HFF-Myc (cell line): ENCODE results near the gene ITPK1.

Experiments used
- DNase-seq: peaks from one replicate; pipeline ENCODE4 v3.0.0-alpha.2; 2011; ENCODE audit warnings: low read depth; ENCODE audit errors: extremely low read depth
- H3K4me3 ChIP-seq: replicated peaks from 2 replicates; pipeline ENCODE4 v1.5.1; 2011; ENCODE audit warnings: low read depth, mild to moderate bottlenecking, control low read depth, low read length
- TF ChIP-seq, protein P1 (sequence below): IDR thresholded peaks from 2 replicates; pipeline ENCODE4 v1.5.1; 2012; ENCODE audit warnings: mild to moderate bottlenecking, low read depth, low read length, control low read depth; ENCODE audit errors: missing control alignments

ITPK1 gene

GRCh38 chr14:93128725-93129459 is 13.2 kb upstream of the ITPK1 start:
- TF ChIP-seq, protein P1, sequence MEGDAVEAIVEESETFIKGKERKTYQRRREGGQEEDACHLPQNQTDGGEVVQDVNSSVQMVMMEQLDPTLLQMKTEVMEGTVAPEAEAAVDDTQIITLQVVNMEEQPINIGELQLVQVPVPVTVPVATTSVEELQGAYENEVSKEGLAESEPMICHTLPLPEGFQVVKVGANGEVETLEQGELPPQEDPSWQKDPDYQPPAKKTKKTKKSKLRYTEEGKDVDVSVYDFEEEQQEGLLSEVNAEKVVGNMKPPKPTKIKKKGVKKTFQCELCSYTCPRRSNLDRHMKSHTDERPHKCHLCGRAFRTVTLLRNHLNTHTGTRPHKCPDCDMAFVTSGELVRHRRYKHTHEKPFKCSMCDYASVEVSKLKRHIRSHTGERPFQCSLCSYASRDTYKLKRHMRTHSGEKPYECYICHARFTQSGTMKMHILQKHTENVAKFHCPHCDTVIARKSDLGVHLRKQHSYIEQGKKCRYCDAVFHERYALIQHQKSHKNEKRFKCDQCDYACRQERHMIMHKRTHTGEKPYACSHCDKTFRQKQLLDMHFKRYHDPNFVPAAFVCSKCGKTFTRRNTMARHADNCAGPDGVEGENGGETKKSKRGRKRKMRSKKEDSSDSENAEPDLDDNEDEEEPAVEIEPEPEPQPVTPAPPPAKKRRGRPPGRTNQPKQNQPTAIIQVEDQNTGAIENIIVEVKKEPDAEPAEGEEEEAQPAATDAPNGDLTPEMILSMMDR = no peak
- DNase-seq = no peak
- no peak overlapping the region for H3K4me3 ChIP-seq

GRCh38 chr14:93126111-93126510 is 10.4 kb upstream of the ITPK1 start:
- no peak overlapping the region for H3K4me3 ChIP-seq
- DNase-seq = no peak
- TF ChIP-seq, protein P1 = no peak

GRCh38 chr14:93122826-93123225 is 7.1 kb upstream of the ITPK1 start:
- DNase-seq = no peak
- no peak overlapping the region for H3K4me3 ChIP-seq
- TF ChIP-seq, protein P1 = no peak

DNA sequence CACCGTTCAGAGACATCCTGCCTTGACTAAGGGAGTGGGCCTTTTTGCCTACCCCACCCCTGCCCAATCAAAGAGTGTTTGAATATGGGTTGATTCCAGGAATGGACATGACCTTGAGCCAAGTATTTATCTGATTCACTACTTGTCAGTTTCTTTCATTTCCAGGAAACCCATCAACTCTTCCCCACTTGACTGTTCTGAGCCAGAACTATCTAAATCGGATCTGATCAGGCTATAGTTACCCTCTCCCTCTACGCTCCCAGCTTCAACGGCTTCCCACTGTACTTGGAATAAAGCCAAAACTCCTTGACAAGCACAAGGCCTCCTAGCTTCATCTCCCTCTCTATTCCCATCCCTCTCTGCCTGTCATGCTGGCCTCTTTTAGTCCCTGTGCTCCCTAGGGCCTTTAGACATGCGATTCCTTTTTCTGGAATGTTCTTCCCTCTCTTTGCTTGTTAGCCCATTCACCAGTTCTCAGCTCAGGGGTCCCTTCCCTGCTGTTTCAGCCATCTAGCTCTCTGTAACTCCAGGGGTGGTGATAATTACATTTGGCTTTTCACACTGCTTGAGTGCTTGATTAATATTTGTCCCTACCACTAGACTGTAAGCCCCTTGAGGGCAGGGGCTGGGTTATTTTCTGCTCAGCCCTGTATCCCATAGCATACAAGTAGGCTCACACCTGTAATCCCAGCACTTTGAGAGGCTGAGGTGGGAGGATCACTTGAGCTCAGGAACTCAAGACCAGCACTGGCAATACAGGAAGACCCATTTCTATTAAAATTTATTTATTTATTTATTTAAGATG is 5.5 kb upstream of the ITPK1 start:
- TF ChIP-seq, protein P1 = no peak
- no peak for DNase-seq
- no peak overlapping the region for H3K4me3 ChIP-seq

DNA sequence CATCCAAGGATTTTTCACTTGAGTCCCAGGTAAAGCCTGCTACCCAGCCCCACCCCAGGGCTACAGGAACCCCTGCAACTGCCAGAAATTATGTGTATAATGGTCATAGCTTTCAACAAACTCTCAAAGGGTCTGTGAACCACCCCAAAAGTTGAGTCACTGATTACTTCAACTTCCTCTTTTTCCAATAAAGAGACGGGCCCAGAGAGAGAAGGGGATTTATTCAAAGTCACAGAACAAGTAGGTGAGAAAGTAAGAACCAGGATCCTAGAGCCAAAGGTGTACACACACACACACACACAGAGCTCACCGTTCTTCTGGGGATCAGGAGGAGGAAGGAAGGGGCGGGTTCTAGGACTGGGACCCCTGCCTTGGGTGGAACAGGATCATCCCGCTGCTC is 4.8 kb upstream of the ITPK1 start:
- DNase-seq = no peak
- no peak overlapping the region for H3K4me3 ChIP-seq
- TF ChIP-seq, protein P1 = no peak

- TF ChIP-seq, protein P1 = no peak
- H3K4me3 ChIP-seq = peak overlapping the region; percentile 56
Measured at GRCh38 chr14:93116676-93117200, 1.0 kb upstream of the ITPK1 start.

More at GRCh38 chr14:93116676-93117200, 1.0 kb upstream of the ITPK1 start:
- no peak for DNase-seq
